Trophoblast cell (in vitro differentiated cells and primary cell): Measurements from ENCODE around the gene TBC1D2.

ENCODE experiments used
- DNase-seq, 2 donors: peaks; one replicate each; pipeline ENCODE4 v3.0.0-alpha.2; 2016
- H2AFZ ChIP-seq: 2 replicates; pipeline ENCODE4 v1.6.1; 2013; ENCODE audit warnings: low read length, moderate library complexity, mild to moderate bottlenecking; ENCODE audit not compliant: insufficient read depth, poor library complexity
- H2AK5ac ChIP-seq: 2 replicates; pipeline ENCODE4 v1.6.1; 2013; ENCODE audit warnings: mild to moderate bottlenecking, low read length
- H2BK120ac ChIP-seq: 2 replicates; pipeline ENCODE4 v1.6.1; 2013; ENCODE audit warnings: low read length, mild to moderate bottlenecking, moderate library complexity; ENCODE audit not compliant: insufficient read depth, poor library complexity
- H2BK12ac ChIP-seq: 2 replicates; pipeline ENCODE4 v1.6.1; 2013; ENCODE audit warnings: mild to moderate bottlenecking, low read length, moderate library complexity
- H2BK5ac ChIP-seq: 2 replicates; pipeline ENCODE4 v1.6.1; 2013; ENCODE audit warnings: low read length, low read depth, moderate library complexity, mild to moderate bottlenecking; ENCODE audit not compliant: poor library complexity
- H3K14ac ChIP-seq: 2 replicates; pipeline ENCODE4 v1.6.1; 2013; ENCODE audit warnings: mild to moderate bottlenecking, low read length
- H3K18ac ChIP-seq: 2 replicates; pipeline ENCODE4 v1.6.1; 2013; ENCODE audit warnings: mild to moderate bottlenecking, low read length
- H3K23ac ChIP-seq: 2 replicates; pipeline ENCODE4 v1.6.1; 2013; ENCODE audit warnings: low read length
- H3K27ac ChIP-seq: 2 replicates; pipeline ENCODE4 v1.5.1; 2013; ENCODE audit warnings: low read depth, mild to moderate bottlenecking, inconsistent platforms, low read length, moderate library complexity
- H3K27me3 ChIP-seq: 2 replicates; pipeline ENCODE4 v1.6.1; 2013; ENCODE audit warnings: inconsistent platforms, mild to moderate bottlenecking, low read length, moderate library complexity; ENCODE audit not compliant: insufficient read depth
- H3K36me3 ChIP-seq, 2 experiments: 1 replicate in 1 of 2; 2 replicates in 1 of 2; pipeline ENCODE4 v1.6.1; 2013; ENCODE audit warnings: low read length in 2 of 2, mild to moderate bottlenecking in 2 of 2, moderate library complexity in 1 of 2; ENCODE audit not compliant: insufficient read depth in 2 of 2, control insufficient read depth in 1 of 2
- H3K4ac ChIP-seq: 2 replicates; pipeline ENCODE4 v1.6.1; 2013; ENCODE audit warnings: low read depth, mild to moderate bottlenecking, low read length, moderate library complexity
- H3K4me1 ChIP-seq, 2 experiments: 1 replicate in 1 of 2; 2 replicates in 1 of 2; pipeline ENCODE4 v1.6.1; 2013; ENCODE audit warnings: low read length in 2 of 2, mild to moderate bottlenecking in 2 of 2, moderate library complexity in 1 of 2; ENCODE audit not compliant: insufficient read depth in 2 of 2, control insufficient read depth in 1 of 2
- H3K4me2 ChIP-seq: 2 replicates; pipeline ENCODE4 v1.6.1; 2013; ENCODE audit warnings: inconsistent platforms, mild to moderate bottlenecking, low read length, moderate library complexity
- H3K4me3 ChIP-seq: 2 replicates; pipeline ENCODE4 v1.5.1; 2013; ENCODE audit warnings: mild to moderate bottlenecking, low read depth, low read length, inconsistent platforms
- H3K79me1 ChIP-seq: one replicate; pipeline ENCODE4 v1.6.1; 2013; ENCODE audit warnings: low read length
- H3K79me2 ChIP-seq: 2 replicates; pipeline ENCODE4 v1.6.1; 2013; ENCODE audit warnings: low read length, mild to moderate bottlenecking; ENCODE audit not compliant: control insufficient read depth, insufficient read depth, poor library complexity
- H3K9ac ChIP-seq: 2 replicates; pipeline ENCODE4 v1.6.1; 2013; ENCODE audit warnings: mild to moderate bottlenecking, low read length
- H3K9me3 ChIP-seq: 2 replicates; pipeline ENCODE4 v1.6.1; 2013; ENCODE audit warnings: low read depth, mild to moderate bottlenecking, control low read depth, inconsistent platforms, low read length; ENCODE audit not compliant: insufficient read depth
- H4K12ac ChIP-seq: 2 replicates; pipeline ENCODE4 v1.6.1; 2013; ENCODE audit warnings: low read depth, mild to moderate bottlenecking, low read length, moderate library complexity
- H4K8ac ChIP-seq: 2 replicates; pipeline ENCODE4 v1.6.1; 2013; ENCODE audit warnings: low read depth, mild to moderate bottlenecking, low read length, moderate library complexity
- H4K91ac ChIP-seq: one replicate; pipeline ENCODE4 v1.6.1; 2013; ENCODE audit warnings: low read depth, mild to moderate bottlenecking, low read length, moderate library complexity
- WGBS: extraction: QIAGEN DNeasy Blood & Tissue Kit; methylation state at CpG from one replicate; pipeline ENCODE4 v1.1.7; 2013; ENCODE audit warnings: missing lambda C conversion rate; ENCODE audit not compliant: insufficient read length, insufficient coverage; ENCODE audit errors: extremely low coverage; 5-methylcytosine and 5-hydroxymethylcytosine counted together

The TBC1D2 gene

GRCh38 chr9:98182889-98183599 is 72.4 kb downstream of the TBC1D2 start:
- Histone ChIP-seq H3K27me3 (no peaks in the 10 kb centered on the region), H3K4me3 (no peak overlapping the region), H4K91ac (no peak overlapping the region), H3K9me3 (no peaks in the 10 kb centered on the region), H3K79me2 (peaks cover 19% of the 10 kb centered on the region), H4K8ac (no peak overlapping the region), H2BK120ac (no peak overlapping the region), H3K4me1 (peaks cover 6 to 16% of the 10 kb centered on the region in 2 experiments), H2BK12ac (no peak overlapping the region), H3K36me3 (peaks cover 4 to 18% of the 10 kb centered on the region in 2 experiments), H3K9ac (no peak overlapping the region), H2AK5ac (no peak overlapping the region), H2BK5ac (no peak overlapping the region), H3K23ac (no peak overlapping the region), H3K18ac (no peak overlapping the region), H3K4ac (peak overlapping the region; percentile 48), H3K4me2 (no peak overlapping the region), H3K14ac (no peak overlapping the region), H2AFZ (no peak overlapping the region), H4K12ac (no peak overlapping the region), H3K79me1 (peaks cover 4% of the 10 kb centered on the region), H3K27ac (no peak overlapping the region)
- no CpG with 5 or more reads among the region's 9 CpGs for WGBS
- DNase-seq = no peak

- Histone ChIP-seq H3K4me1 (peaks cover 2 to 13% of the 10 kb centered on the region in 2 experiments), H2BK5ac (no peak overlapping the region), H3K79me1 (peaks cover 2% of the 10 kb centered on the region), H2AK5ac (no peak overlapping the region), H3K23ac (no peak overlapping the region), H3K14ac (no peak overlapping the region), H3K27me3 (no peaks in the 10 kb centered on the region), H3K4me3 (no peak overlapping the region), H3K4ac (no peak overlapping the region), H3K79me2 (peaks cover 16% of the 10 kb centered on the region), H3K9me3 (no peaks in the 10 kb centered on the region), H4K8ac (no peak overlapping the region), H3K27ac (no peak overlapping the region), H4K91ac (no peak overlapping the region), H3K18ac (no peak overlapping the region), H3K4me2 (no peak overlapping the region), H2BK120ac (no peak overlapping the region), H2AFZ (no peak overlapping the region), H3K36me3 (peaks cover 4 to 18% of the 10 kb centered on the region in 2 experiments), H3K9ac (no peak overlapping the region), H2BK12ac (no peak overlapping the region), H4K12ac (no peak overlapping the region)
- DNase-seq = no peak
- no CpG with 5 or more reads among the region's 9 CpGs for WGBS
These were observed 73.2 kb downstream of the TBC1D2 start for GRCh38 chr9:98182069-98182820.

GRCh38 chr9:98181746-98182068 is 73.7 kb downstream of the TBC1D2 start:
- no peak overlapping the region for H2BK5ac ChIP-seq
- H3K4me1 ChIP-seq = peaks cover 6 to 17% of the 10 kb centered on the region in 2 experiments
- H4K12ac ChIP-seq = no peak overlapping the region
- no peak overlapping the region for H2AK5ac ChIP-seq
- no peak overlapping the region for H2BK120ac ChIP-seq
- no peak overlapping the region for H4K91ac ChIP-seq
- H2AFZ ChIP-seq = no peak overlapping the region
- peaks cover 2% of the 10 kb centered on the region for H3K79me1 ChIP-seq
- no peak overlapping the region for H3K4me2 ChIP-seq
- peak overlapping the region; percentile 48 for H3K4me3 ChIP-seq
- H3K36me3 ChIP-seq = peaks cover 4 to 18% of the 10 kb centered on the region in 2 experiments
- no CpG with 5 or more reads among the region's 5 CpGs for WGBS
- peak overlapping the region; percentile 43 for H3K4ac ChIP-seq
- no peak overlapping the region for H3K23ac ChIP-seq
- no peak for DNase-seq
- no peak overlapping the region for H3K14ac ChIP-seq
- H3K27me3 ChIP-seq = no peaks in the 10 kb centered on the region
- no peak overlapping the region for H3K27ac ChIP-seq
- no peak overlapping the region for H3K18ac ChIP-seq
- H2BK12ac ChIP-seq = no peak overlapping the region
- no peak overlapping the region for H4K8ac ChIP-seq
- H3K79me2 ChIP-seq = peaks cover 15% of the 10 kb centered on the region
- H3K9ac ChIP-seq = no peak overlapping the region
- H3K9me3 ChIP-seq = no peaks in the 10 kb centered on the region

GRCh38 chr9:98180996-98181395 is 74.5 kb downstream of the TBC1D2 start:
- no peak overlapping the region for H2BK120ac ChIP-seq
- no CpG with 5 or more reads among the region's 6 CpGs for WGBS
- H4K8ac ChIP-seq = no peak overlapping the region
- H3K4me1 ChIP-seq = peaks cover 11 to 22% of the 10 kb centered on the region in 2 experiments
- no peak overlapping the region for H3K23ac ChIP-seq
- no peaks in the 10 kb centered on the region for H3K9me3 ChIP-seq
- H3K27ac ChIP-seq = no peak overlapping the region
- H3K27me3 ChIP-seq = no peaks in the 10 kb centered on the region
- no peak overlapping the region for H3K14ac ChIP-seq
- no peak overlapping the region for H4K91ac ChIP-seq
- no peak for DNase-seq
- peaks cover 4 to 18% of the 10 kb centered on the region in 2 experiments for H3K36me3 ChIP-seq
- peak overlapping the region; percentile 41 for H3K4ac ChIP-seq
- H3K79me2 ChIP-seq = peaks cover 15% of the 10 kb centered on the region
- no peak overlapping the region for H2BK12ac ChIP-seq
- no peak overlapping the region for H3K9ac ChIP-seq
- no peak overlapping the region for H2BK5ac ChIP-seq
- no peak overlapping the region for H2AFZ ChIP-seq
- no peak overlapping the region for H2AK5ac ChIP-seq
- no peak overlapping the region for H3K4me3 ChIP-seq
- no peak overlapping the region for H4K12ac ChIP-seq
- no peak overlapping the region for H3K4me2 ChIP-seq
- no peak overlapping the region for H3K18ac ChIP-seq
- H3K79me1 ChIP-seq = peaks cover 4% of the 10 kb centered on the region
